HG03064 (cell line): ENCODE data around the gene KATNAL1.

Source experiments
- ATAC-seq: cut with Tn5 transposase; IDR thresholded peaks from one replicate; pipeline ENCODE4 v1.9.1; 2021; ENCODE audit warnings: low read depth; ENCODE audit not compliant: unreplicated experiment

The KATNAL1 gene

GRCh38 chr13:30307194-30307970 is at the start of gene KATNAL1:
KATNAL1 (minus strand) TSS chr13:30307551; CDS start chr13:30283777, 23,774 bp downstream.
- peak; percentile 41 for ATAC-seq

GRCh38 chr13:30355839-30356238 is 48.5 kb upstream of the KATNAL1 start:
- ATAC-seq, result no peak

- ATAC-seq, result no peak
Observed at GRCh38 chr13:30355384-30355699, 48.0 kb upstream of the KATNAL1 start.

- no peak for ATAC-seq
Observed at GRCh38 chr13:30354493-30355383, 47.4 kb upstream of the KATNAL1 start.

GRCh38 chr13:30353471-30354215 is 46.3 kb upstream of the KATNAL1 start:
- no peak for ATAC-seq

- ATAC-seq, result no peak
Observed at GRCh38 chr13:30353060-30353459, 45.7 kb upstream of the KATNAL1 start.

- no peak for ATAC-seq
Observed at GRCh38 chr13:30352121-30352520, 44.8 kb upstream of the KATNAL1 start.

- no peak for ATAC-seq
Observed at GRCh38 chr13:30346789-30347167, 39.4 kb upstream of the KATNAL1 start.

GRCh38 chr13:30346153-30346788 is 38.9 kb upstream of the KATNAL1 start:
- no peak for ATAC-seq

GRCh38 chr13:30345426-30346100 is 38.2 kb upstream of the KATNAL1 start:
- no peak for ATAC-seq

GRCh38 chr13:30341815-30342570 is 34.6 kb upstream of the KATNAL1 start:
- ATAC-seq, result no peak

- no peak for ATAC-seq
Observed at GRCh38 chr13:30340331-30341250, 33.2 kb upstream of the KATNAL1 start.

GRCh38 chr13:30339738-30340330 is 32.5 kb upstream of the KATNAL1 start:
- no peak for ATAC-seq

GRCh38 chr13:30338952-30339351 is 31.6 kb upstream of the KATNAL1 start:
- ATAC-seq, result no peak

- no peak for ATAC-seq
Observed at GRCh38 chr13:30338331-30338851, 31.0 kb upstream of the KATNAL1 start.

- no peak for ATAC-seq
Observed at GRCh38 chr13:30337061-30337610, 29.8 kb upstream of the KATNAL1 start.

- ATAC-seq, result no peak
Observed at GRCh38 chr13:30334663-30335386, 27.5 kb upstream of the KATNAL1 start.
